H9 (cell line): ENCODE measurements around the gene CRYAB. TPM values are rescaled to one million over a fixed set of nuclear protein-coding genes. Genes with fewer than 3 reads are reported as not detected.

Experiments used
- DNase-seq: peaks from one replicate; pipeline ENCODE4 v3.0.0-alpha.2; 2017
- H2AFZ ChIP-seq: one replicate; pipeline ENCODE4 v1.6.1; 2013; ENCODE audit warnings: mild to moderate bottlenecking, low read length, control low read depth, moderate library complexity
- H2AK5ac ChIP-seq: 2 replicates; pipeline ENCODE4 v1.6.1; 2013; ENCODE audit warnings: low read length, control low read depth, mixed read lengths; ENCODE audit not compliant: insufficient read length
- H2BK120ac ChIP-seq: one replicate; pipeline ENCODE4 v1.6.1; 2013; ENCODE audit warnings: low read depth, mild to moderate bottlenecking, low read length, control low read depth, inconsistent platforms; ENCODE audit not compliant: poor library complexity, severe bottlenecking
- H2BK12ac ChIP-seq: 2 replicates; pipeline ENCODE4 v1.6.1; 2013; ENCODE audit warnings: low read length, control low read depth, mixed read lengths, low read depth; ENCODE audit not compliant: insufficient read length
- H2BK15ac ChIP-seq: 2 replicates; pipeline ENCODE4 v1.6.1; 2013; ENCODE audit warnings: low read depth, low read length, control low read depth
- H2BK20ac ChIP-seq: one replicate; pipeline ENCODE4 v1.6.1; 2013; ENCODE audit warnings: low read depth, mild to moderate bottlenecking, low read length, control low read depth, inconsistent platforms; ENCODE audit not compliant: poor library complexity, severe bottlenecking
- H2BK5ac ChIP-seq: 2 replicates; pipeline ENCODE4 v1.6.1; 2013; ENCODE audit warnings: low read length, control low read depth, mixed read lengths; ENCODE audit not compliant: insufficient read length
- H3K14ac ChIP-seq: 2 replicates; pipeline ENCODE4 v1.6.1; 2013; ENCODE audit warnings: low read length, control low read depth; ENCODE audit not compliant: insufficient read depth
- H3K18ac ChIP-seq: 2 replicates; pipeline ENCODE4 v1.6.1; 2013; ENCODE audit warnings: low read depth, mild to moderate bottlenecking, mixed read lengths, low read length, control low read depth; ENCODE audit not compliant: insufficient read length
- H3K23ac ChIP-seq: 2 replicates; pipeline ENCODE4 v1.6.1; 2013; ENCODE audit warnings: low read length, control low read depth, mixed read lengths, low read depth; ENCODE audit not compliant: insufficient read length
- H3K23me2 ChIP-seq: 2 replicates; pipeline ENCODE4 v1.6.1; 2013; ENCODE audit warnings: low read depth, mild to moderate bottlenecking, mixed read lengths, low read length, control low read depth; ENCODE audit not compliant: insufficient read length, poor library complexity, severe bottlenecking
- H3K27ac ChIP-seq: 2 replicates; pipeline ENCODE4 v1.5.1; 2013; ENCODE audit warnings: low read length, control low read depth, mixed read lengths, low read depth; ENCODE audit not compliant: insufficient read length
- H3K27me3 ChIP-seq: 2 replicates; pipeline ENCODE4 v1.6.1; 2013; ENCODE audit warnings: low read length, control low read depth, inconsistent platforms; ENCODE audit not compliant: insufficient read depth
- H3K4ac ChIP-seq: 2 replicates; pipeline ENCODE4 v1.6.1; 2013; ENCODE audit warnings: low read depth, mild to moderate bottlenecking, control low read depth, inconsistent platforms, low read length, moderate library complexity
- H3K4me1 ChIP-seq: 2 replicates; pipeline ENCODE4 v1.6.1; 2013; ENCODE audit warnings: low read length, control low read depth, inconsistent platforms; ENCODE audit not compliant: insufficient read depth
- H3K4me2 ChIP-seq: 2 replicates; pipeline ENCODE4 v1.6.1; 2013; ENCODE audit warnings: low read length, control low read depth, mixed read lengths; ENCODE audit not compliant: insufficient read length, insufficient read depth
- H3K56ac ChIP-seq: 2 replicates; pipeline ENCODE4 v1.6.1; 2013; ENCODE audit warnings: low read depth, mild to moderate bottlenecking, mixed read lengths, low read length, control low read depth; ENCODE audit not compliant: insufficient read length
- H3K79me1 ChIP-seq: 2 replicates; pipeline ENCODE4 v1.6.1; 2013; ENCODE audit warnings: low read depth, mild to moderate bottlenecking, moderate library complexity, low read length, control low read depth, inconsistent platforms; ENCODE audit not compliant: insufficient read depth, poor library complexity, severe bottlenecking
- H3K79me2 ChIP-seq: 2 replicates; pipeline ENCODE4 v1.6.1; 2013; ENCODE audit warnings: low read length, control low read depth, inconsistent platforms; ENCODE audit not compliant: insufficient read depth
- H3K9ac ChIP-seq: 2 replicates; pipeline ENCODE4 v1.6.1; 2013; ENCODE audit warnings: low read length, control low read depth, mixed read lengths; ENCODE audit not compliant: insufficient read length; ENCODE audit errors: extremely low read depth
- H3K9me3 ChIP-seq: one replicate; pipeline ENCODE4 v1.6.1; 2013; ENCODE audit warnings: low read depth, low read length, inconsistent platforms; ENCODE audit not compliant: control insufficient read depth
- H3T11ph ChIP-seq: one replicate; pipeline ENCODE4 v1.6.1; 2013; ENCODE audit warnings: mild to moderate bottlenecking, low read length, control low read depth, inconsistent platforms
- H4K20me1 ChIP-seq: one replicate; pipeline ENCODE4 v1.6.1; 2013; ENCODE audit not compliant: control insufficient read depth, insufficient read length, insufficient read depth
- H4K5ac ChIP-seq: 2 replicates; pipeline ENCODE4 v1.6.1; 2013; ENCODE audit warnings: low read depth, mild to moderate bottlenecking, mixed read lengths, low read length, control low read depth; ENCODE audit not compliant: insufficient read length
- H4K8ac ChIP-seq: replicated peaks from 2 replicates; pipeline ENCODE4 v1.6.1; 2013; ENCODE audit warnings: low read length, control low read depth, mixed read lengths, low read depth; ENCODE audit not compliant: insufficient read length
- H4K91ac ChIP-seq: 2 replicates; pipeline ENCODE4 v1.6.1; 2013; ENCODE audit warnings: low read depth, mild to moderate bottlenecking, moderate library complexity, mixed read lengths, low read length, control low read depth; ENCODE audit not compliant: insufficient read length
- H3K27ac Mint-ChIP-seq, 3 experiments: 2 replicates in 2 of 3; 3 replicates in 1 of 3; pipeline ENCODE4 v1.8.0; 2020 to 2021; ENCODE audit warnings: mixed read lengths in 3 of 3, mild to moderate bottlenecking in 1 of 3, moderate library complexity in 1 of 3
- H3K27me3 Mint-ChIP-seq: 2 replicates; pipeline ENCODE4 v1.8.0; 2021; ENCODE audit warnings: low read depth, mild to moderate bottlenecking, moderate library complexity, mixed read lengths
- H3K36me3 Mint-ChIP-seq, 3 experiments: 2 replicates in 2 of 3; 3 replicates in 1 of 3; pipeline ENCODE4 v1.8.0; 2020 to 2021; ENCODE audit warnings: low read depth in 3 of 3, mixed read lengths in 3 of 3; ENCODE audit not compliant: insufficient read depth in 1 of 3
- H3K4me1 Mint-ChIP-seq, 2 experiments: 2 replicates each; pipeline ENCODE4 v1.8.0; 2020; ENCODE audit warnings: mixed read lengths in 2 of 2
- H3K4me3 Mint-ChIP-seq, 2 experiments: 2 replicates in 1 of 2; 3 replicates in 1 of 2; pipeline ENCODE4 v1.8.0; 2020 to 2021; ENCODE audit warnings: mild to moderate bottlenecking in 2 of 2, mixed read lengths in 2 of 2, moderate library complexity in 1 of 2
- H3K9me3 Mint-ChIP-seq, 2 experiments: 2 replicates in 1 of 2; 3 replicates in 1 of 2; pipeline ENCODE4 v1.8.0; 2020; ENCODE audit warnings: mild to moderate bottlenecking in 2 of 2, mixed read lengths in 2 of 2, moderate library complexity in 1 of 2
- CTCF ChIP-seq: fragments of 200-600 bp; sonication (generic); conservative IDR thresholded peaks from 3 replicates; pipeline ENCODE4 v1.8.0; 2021; ENCODE audit warnings: antibody characterized with exemption, mild to moderate bottlenecking
- WGBS: extraction: QIAGEN DNeasy Blood & Tissue Kit; methylation state at CpG from one replicate; pipeline ENCODE4 v1.1.7; 2013; ENCODE audit warnings: missing lambda C conversion rate, low lambda C conversion rate, mixed read lengths; ENCODE audit not compliant: insufficient read length; ENCODE audit errors: extremely low coverage; 5-methylcytosine and 5-hydroxymethylcytosine counted together
- total RNA-seq: library from RNA; stranded (reverse); gene quantifications from 2 replicates; pipeline ENCODE4 v1.2.1, GENCODE V29; 2021

Gene CRYAB
- total RNA-seq, 1 experiment from 2014 or later: not detected

GRCh38 chr11:111930472-111930871 is 18.9 kb upstream of the CRYAB start:
- H3K4me3 Mint-ChIP-seq: no peak overlapping the region
- Histone ChIP-seq H2BK15ac (no peak overlapping the region), H3T11ph (no peak overlapping the region), H4K8ac (no peak overlapping the region), H3K4me1 (peaks cover 3% of the 10 kb centered on the region; the same call in 1 of the 2 replicates), H3K14ac (no peak overlapping the region), H3K27me3 (no peaks in the 10 kb centered on the region), H3K9me3 (no peaks in the 10 kb centered on the region), H3K23me2 (peaks cover 5% of the 10 kb centered on the region), H2BK5ac (no peak overlapping the region), H3K4me2 (no peak overlapping the region), H3K9ac (no peak overlapping the region), H2AFZ (no peak overlapping the region), H2BK12ac (no peak overlapping the region), H3K79me1 (no peaks in the 10 kb centered on the region), H4K5ac (no peak overlapping the region), H2BK120ac (no peak overlapping the region), H3K56ac (no peak overlapping the region), H4K20me1 (no peaks in the 10 kb centered on the region), H3K18ac (no peak overlapping the region), H3K27ac (no peak overlapping the region), H2BK20ac (no peak overlapping the region), H2AK5ac (no peak overlapping the region), H4K91ac (no peak overlapping the region), H3K79me2 (no peaks in the 10 kb centered on the region), H3K23ac (no peak overlapping the region), H3K4ac (no peak overlapping the region)
- no peaks in the 10 kb centered on the region for H3K27me3 Mint-ChIP-seq
- H3K36me3 Mint-ChIP-seq: no peaks in the 10 kb centered on the region
- no peaks in the 10 kb centered on the region for H3K9me3 Mint-ChIP-seq
- no peak overlapping the region for H3K27ac Mint-ChIP-seq
- no CpG with 5 or more reads among the region's 4 CpGs for WGBS
- peaks cover 15 to 24% of the 10 kb centered on the region in 2 experiments for H3K4me1 Mint-ChIP-seq
- DNase-seq: no peak
- no peak for TF ChIP-seq CTCF
